HG03378 (cell line): ENCODE data around the gene PTPN14.

ENCODE experiments used
- ATAC-seq: cut with Tn5 transposase; IDR thresholded peaks from one replicate; pipeline ENCODE4 v1.9.1; 2021; ENCODE audit warnings: mild to moderate bottlenecking, moderate library complexity; ENCODE audit not compliant: unreplicated experiment

The PTPN14 gene

DNA sequence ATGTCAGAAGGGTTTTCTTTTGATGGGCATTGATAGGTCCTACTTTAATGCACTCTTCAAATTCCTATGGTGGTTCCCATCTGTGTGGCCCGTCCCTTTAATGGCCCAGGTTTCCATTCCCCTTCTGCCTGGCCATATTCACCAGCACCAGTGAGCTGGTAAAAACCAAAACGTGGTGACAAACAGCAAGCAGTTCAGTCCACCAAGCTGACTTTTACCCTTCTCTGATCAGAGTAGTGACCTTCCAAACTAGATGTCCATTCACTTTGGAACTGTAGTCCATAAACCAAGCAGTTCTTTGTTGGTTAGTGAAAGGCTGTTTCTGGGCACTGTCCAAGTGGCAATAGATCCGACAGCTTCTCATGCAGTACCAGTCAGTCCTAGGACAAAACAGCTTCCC is 209.9 kb downstream of the PTPN14 start:
- ATAC-seq, result no peak

DNA sequence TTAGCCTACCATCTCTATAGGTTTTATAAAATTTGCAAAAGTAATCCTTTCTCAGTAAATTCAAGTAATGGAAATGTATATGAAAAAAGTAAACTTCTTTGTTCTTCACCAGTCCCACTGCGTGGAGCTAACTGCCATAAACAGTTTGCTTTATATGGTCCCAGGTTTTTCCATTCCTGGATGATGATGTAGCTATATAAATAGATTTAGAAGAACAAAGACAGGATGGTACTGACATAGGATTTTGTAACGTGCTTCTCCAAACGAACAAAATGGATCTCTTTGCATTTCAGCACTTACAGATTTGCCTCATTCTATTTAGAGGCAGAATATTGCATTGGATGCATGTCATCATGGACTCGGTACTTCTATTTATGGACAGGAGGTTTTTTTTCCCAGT is 213.2 kb downstream of the PTPN14 start:
- no peak for ATAC-seq

DNA sequence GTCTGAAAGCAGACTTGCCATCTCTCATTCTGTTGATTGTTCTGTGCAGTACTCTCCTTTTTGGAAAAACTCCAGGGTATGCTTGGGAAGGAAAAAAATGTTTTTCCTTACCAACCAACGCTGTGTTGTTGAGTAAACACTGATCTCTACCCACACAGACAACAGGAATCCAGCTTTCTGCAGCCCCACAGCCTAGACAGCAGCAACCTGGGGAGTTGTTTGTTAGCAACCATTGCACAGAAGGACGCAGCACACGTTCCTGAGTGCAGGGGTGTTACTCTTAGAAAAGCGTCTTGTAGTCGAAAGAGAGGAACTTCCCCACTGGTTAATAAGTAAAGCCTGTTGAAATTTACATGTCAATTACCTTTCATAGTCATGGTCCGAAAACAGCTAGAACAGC is 213.9 kb downstream of the PTPN14 start:
- ATAC-seq, result no peak

DNA sequence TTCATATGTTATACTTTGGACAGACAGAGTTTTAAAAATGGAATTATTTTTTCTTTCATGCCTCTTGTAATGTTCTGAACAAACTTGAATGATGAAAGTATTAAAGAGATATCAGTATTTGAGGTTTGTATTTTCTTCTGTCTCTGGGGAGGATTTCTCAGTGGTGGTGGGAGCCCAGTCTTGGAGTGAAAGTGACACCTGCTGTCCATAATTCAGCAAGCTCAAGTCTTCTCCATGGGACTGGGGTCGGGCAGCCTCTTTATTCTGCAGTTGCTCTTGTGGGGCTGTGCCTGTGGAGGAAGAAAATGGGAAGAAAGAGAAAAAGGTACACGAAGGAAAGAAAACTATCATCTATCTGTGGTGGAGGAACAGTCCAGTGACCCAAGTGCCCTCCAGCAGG is 214.4 kb downstream of the PTPN14 start:
- ATAC-seq, result no peak

DNA sequence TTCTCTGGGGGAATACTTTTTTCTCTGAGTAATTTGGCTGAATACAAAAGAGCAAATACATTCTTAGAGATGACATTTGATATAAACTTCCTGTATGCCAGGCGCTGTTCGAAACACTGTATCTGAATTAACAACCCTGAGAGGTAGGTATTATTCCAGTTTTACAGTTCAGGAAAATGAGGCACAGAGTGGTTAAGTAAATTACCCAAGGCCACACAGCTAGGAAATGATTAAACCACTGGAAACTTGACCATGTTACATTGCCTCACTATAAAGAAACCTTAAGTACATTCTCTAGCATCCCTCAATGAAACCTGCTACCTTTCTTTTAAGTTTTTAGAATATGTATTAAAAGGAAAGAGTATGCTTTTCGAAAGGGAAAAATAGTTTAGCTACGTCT is 215.8 kb downstream of the PTPN14 start:
- no peak for ATAC-seq

DNA sequence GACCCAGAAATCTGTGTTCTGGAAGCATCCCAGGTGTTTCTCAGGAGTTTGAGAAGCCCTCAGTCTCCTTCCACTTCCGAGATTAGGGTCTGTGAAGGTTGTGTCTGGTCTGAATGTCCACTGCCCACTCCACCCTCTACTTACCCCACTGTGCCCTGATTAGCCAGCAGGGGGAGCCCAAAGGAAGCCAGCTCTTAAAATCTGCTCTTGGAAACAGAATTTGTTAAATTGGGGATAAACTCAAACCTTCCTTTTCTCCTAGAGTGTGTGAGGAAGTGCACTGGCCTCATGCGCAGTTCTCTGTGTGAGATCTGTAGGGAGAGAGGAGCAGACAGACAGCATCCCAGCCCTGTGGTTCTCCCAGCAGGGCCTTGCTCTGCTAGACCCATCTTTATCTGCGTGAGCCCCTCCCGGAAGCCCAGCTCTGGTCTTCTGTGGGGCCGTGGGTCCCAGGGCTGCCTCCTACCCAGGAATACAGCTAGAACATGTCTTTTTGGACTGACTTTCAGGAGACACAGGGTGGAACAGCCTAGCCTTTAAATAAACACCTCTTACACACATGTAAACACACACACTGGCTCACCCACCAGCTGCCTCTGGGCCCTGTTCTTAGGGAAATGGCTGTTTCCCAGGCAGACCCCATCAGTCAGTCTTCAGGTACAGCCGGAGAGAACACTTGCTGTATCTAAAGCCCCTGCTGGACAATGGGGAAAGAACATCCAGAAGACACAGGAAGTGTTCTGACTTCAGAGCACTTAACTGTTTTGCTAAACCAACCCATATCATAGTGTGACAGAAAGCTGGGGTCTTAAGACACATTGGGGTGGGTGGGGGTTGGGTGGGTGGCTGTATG is 218.2 kb downstream of the PTPN14 start:
- ATAC-seq, result no peak

DNA sequence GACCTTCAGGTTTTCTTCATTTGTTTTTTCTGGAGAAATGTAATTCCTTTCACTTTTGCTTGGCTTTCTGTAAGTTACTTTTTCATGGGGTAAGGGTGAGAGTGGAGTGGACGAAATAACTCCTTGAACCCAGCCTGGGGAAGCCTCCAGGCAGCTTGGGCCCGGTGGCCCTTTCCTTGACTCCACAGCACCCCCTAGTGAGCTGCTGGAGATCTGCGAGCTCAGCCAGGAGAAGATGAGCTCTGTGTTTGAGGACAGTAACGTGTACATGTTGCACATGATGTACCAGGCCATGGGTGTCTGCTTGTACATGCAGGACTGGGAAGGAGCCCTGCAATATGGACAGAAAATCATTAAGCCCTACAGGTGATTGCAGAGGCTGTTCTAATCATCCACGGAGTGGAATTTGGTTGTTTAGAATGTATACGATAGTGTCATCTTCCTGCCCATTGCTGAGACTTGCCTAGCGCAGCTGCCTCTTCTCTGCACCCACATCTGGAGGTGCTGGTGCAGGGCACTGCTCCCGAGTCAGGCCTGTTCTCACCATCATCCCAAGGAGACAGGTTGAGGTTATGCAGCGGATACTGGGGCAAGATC is 219.5 kb downstream of the PTPN14 start:
- peak; percentile 39 for ATAC-seq

DNA sequence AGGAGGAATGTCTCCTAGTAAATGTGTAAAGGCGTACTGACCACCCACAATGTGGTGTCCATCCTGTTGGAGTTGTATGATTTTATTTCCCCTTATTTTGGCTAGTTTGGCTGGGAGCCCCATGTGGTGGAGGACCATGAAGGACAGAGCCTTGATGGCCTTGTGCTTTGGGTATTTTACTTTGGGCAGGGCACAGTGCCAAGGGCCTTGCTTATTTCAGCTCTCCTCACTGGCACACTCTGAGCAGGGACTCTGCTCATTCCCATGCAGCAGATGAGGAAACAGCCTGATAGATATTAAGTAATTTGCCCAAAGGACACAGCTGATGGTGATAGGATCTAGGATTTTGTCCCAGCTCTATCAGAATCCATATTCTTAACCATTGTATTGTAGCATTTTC is 220.2 kb downstream of the PTPN14 start:
- ATAC-seq, result no peak

DNA sequence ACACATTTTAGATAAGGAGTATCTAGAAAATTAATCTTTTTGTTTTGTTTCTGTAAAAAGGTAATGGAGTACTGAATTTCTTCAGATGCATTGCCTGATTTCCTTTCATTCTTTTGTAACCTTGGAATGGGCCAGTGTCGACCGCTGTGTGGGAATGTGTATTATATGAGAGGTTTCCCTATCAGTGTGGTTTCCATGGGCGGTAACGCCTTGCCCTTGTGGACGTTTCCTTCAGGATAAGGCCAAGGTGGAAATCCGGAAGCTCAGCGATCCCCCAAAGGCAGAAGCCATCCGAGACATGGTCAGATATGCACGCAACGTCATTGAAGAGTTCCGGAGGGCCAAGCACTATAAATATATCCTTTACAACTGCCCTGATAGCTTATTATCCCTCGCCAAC is 220.7 kb downstream of the PTPN14 start:
- ATAC-seq, result no peak

DNA sequence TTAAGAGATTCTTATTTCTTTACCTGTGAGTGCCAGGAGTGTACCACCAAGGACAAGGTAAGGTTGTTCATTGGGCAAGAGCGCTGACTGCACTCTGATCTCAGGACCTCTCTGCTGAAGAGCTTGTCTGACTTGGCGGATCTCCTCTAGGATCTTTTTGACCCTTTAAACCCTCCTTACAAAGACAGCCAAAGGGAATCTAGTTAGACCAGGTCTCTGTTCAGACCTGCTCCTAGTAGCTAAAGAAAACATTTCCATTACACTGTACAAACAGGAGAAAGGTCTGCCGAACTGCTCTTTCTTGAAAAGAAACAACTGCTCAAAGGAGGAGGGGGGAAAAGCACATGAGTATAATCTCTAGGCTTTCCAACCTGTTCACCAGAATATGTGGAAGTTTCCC is 221.2 kb downstream of the PTPN14 start:
- no peak for ATAC-seq

DNA sequence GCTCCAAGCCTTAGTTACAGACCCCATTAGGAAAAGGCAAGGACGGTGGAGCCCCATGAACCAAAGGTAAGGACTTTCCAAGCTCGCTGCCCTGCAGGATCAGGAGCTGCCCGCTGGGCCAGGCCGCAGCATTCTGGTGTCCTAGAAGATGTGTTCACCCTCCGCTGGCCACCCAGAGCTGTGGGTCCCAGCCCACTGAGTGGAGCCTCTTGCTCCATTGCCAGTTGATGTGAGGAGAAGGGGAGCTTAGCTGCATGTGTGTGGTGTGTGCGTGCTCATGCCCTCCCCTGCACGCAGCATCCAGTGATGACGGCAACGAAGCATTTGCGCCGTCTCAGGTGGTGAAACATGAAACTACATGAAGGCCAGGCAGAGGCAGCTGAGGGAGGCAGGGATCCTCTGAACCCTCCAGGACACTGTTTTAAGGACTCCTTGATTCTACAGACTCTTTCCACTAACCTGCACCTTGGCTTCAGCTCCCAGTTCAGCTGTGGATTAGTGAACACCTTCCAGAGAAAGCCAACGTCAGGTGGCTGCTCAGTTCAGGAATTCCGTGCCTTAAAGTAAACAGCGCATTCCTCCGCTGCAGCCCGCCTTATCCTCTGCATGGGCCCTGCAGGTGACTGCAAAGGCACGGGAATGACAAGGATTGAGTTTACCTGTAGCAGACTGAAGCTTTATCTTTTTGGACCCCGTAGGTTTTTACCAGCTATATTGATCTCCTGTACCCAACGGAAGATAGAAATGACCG is 221.8 kb downstream of the PTPN14 start:
- no peak for ATAC-seq

DNA sequence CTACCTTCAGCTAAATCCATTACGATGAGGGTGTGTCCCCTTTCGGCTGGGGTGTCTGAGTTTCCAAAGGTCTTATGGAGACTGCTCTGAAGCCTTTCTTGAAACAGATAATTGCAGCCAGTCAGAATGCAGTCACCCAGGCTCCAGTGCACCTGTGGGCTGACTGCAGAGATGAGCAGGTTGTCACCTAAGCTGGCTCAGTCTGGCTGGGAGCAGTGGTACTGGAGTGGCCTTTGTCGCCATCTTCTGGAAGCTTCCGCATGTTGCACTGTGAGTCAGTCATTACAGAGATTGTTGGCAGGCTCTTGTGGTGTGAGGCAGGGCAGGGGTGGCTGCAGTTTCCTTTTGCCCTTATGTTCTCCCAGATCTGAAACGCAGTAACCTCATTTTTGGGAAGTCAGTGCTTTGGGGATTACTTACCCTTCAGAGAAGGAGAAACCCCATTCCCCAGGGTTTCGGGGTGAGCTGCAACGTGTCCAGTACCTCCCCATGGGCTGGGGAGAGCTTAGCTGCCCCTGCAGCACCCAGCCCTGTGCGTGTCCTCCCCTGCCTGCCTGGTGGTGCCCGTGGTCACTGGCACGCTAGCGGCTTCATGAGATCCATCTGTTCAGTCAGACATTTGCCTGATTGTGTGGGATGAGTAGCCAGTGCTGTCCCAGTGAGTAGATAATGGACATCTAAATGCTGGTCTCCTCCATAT is 222.5 kb downstream of the PTPN14 start:
- peak; percentile 93 for ATAC-seq

DNA sequence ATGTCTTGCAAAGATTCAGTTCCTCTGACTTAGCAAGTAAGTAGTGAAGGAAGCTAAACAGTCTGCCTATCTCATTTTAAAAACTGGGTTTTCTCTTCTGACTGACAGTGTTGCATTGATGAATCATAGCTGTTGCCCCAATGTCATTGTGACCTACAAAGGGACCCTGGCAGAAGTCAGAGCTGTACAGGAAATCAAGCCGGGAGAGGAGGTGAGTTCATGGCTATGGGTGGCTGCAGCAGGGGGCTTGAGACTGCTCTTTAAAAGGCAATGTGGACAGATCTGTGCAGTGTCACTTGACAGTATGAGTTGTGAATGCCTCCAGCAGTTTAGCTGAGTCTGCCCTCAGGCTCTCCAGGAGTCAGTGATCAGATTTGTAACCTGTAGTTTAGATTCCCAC is 223.9 kb downstream of the PTPN14 start:
- no peak for ATAC-seq

DNA sequence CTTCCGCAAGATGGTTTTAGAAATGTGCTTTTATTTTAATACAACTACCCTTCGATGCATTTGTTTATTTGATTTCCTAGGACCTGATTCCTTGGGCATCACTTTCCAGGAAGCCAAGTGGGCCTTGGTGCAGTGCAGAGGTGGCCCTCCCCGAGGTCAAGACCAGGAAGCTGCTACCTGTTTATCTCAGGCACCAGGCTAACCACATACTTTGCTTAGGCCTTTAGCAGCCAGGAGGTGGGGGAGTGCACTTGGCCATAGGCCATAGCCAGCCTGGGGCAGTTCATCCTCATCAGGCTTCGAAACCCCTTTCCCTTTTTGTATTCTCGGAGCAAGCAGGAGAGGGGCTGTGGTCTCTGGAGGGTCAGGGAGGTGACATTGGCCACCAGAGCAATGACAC is 225.0 kb downstream of the PTPN14 start:
- ATAC-seq, result no peak

DNA sequence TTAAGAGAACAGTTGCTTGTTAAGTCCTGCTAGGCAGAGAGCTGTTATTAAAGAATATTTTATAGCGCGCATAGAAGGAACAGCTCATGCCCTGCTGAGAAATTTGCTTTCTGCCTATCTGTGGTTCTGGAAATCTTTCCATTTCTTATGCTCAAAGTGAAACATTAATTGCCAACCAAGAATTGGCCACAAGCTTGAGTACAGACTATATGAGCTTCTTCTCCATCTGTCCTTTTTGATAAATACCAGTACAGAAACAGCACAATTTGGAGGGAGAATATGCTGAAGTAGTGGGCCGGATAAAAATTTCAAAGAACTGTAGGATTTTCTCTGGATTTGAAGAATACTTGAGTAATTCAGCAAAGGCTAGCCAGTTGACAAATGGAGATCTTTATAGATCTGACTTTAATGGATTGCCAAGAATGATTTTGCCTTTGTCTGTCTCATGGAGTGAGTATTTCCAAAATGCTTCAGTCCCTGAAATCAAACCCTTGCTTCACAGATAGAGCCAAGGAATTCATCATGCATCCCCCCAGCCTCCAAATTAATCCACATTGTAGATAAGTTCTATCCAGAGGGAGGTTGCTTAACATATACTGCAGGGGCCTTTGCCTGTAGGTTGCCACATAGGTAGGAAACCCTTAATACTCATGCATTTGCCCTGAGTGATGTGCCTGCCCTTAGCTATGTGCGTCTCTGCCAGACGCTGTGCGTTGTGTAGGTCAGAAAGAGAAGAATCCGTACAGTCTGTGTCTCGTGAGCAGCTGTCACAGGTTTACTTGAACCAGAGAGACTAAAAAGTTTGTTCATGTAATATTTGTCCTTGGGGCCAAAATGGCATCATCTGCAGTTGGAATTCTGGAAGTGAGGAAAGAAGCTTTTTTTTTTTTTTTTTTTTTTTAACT is 226.3 kb downstream of the PTPN14 start:
- ATAC-seq, result no peak

DNA sequence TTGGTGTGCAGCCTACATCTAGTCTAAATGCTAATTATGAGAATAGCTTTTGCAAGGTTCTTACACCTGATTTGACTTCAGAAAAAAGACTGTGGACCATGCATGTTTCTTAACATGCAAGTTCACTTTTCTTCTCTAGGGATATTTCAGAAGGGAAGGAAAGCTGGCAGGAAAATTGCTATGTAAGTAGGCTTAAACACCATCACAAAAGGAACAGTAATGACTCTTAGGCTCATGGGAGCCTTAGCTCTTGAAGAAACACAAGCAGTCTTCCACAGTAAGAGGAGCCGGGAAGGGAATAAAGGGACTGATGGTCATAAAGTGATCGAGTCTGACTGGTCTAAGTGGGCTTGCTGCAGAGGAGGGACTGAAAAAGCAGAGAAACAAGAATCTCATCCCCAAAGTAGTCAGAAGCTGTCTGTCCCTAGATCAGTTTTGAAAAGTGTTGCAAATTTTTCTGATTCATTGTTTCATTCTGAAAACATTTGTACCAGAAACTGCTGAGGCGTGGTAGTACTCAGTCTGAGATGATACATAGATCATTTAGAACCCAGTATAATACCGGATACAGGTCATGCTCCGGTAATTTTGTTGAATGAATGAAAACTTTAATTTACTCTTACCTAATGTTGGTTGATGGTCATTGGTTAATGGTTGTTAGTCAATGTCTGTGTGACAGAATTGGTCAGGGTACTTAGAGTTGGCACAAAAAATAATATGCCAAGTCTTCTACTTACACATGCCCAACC is 229.5 kb downstream of the PTPN14 start:
- ATAC-seq, result peak; percentile 85

DNA sequence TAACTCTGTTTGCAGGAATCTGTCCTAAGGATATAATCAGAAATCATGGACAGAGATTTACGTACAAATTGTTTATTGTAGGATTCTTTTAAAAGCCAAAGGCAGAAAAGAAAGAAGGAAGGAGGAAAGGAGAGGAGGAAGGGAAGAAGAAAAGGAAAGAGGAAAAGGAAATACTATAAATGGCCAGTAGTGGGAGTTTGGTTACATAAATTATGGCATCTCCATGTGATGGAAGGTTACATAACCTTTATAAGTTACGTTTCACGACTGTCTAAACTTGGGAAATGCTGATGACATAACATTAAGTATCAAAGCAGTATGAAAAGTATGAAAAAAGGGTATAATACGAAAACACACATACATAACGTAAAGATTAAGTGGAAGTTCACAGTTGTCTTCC is 231.5 kb downstream of the PTPN14 start:
- ATAC-seq, result no peak

DNA sequence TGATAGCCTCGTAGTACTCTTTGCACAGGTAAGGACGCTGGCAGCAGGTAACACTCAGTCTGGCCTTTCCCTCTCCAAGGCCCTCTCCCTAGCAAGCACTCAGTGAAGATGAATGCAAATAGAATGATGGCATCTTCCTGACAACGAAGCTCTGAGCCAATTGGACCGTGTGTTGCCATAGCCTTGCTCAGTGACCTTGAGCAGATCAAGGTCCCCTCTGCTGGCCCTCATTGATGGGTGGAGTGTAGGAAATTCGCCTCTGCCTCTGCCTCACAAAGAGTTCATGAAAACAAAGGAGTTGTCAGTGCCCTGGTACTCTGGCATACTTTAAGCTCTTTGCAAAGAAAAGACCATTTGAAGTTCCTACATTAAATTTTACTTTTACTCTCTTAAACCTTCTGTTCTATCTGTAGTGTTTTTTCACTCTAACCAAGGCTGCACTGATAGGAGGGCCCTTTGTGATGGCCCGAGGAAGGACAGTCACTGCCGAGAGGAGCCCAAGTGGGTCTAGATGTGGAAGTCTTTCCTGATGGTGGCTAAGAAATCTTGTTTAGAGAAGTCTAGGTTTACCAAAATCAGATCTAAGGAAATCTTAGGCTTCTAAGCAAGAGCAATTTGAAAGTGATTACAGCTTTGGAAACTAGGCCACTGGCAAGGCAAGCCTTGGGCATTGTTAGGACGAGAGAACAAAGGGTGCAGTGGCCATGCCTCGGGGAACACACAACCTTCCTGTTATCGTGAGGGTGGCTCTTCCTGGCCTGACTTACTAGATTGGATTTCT is 232.3 kb downstream of the PTPN14 start:
- ATAC-seq, result no peak

DNA sequence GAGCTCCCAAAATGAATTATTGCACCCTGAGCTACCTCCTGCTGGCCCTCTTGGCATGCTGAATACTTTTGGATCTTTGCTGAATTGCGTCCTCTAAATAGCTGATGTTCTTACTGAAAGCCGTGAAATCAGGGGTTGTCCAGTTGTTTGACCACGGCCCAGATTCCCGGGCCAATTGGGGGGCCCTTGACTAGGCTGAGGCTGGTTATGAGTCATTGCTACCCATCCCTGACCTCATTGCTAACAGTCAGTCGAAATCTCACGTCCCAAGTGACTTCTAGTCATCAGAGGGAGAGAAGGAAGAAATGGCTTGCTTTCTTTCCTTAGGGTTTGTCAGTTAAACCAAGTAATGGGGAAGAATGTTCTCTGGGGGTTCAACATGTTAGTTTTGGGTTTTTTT is 233.0 kb downstream of the PTPN14 start:
- ATAC-seq, result peak; percentile 38
